ENCODE results near the gene MYO1B.

MYO1B gene

DNA sequence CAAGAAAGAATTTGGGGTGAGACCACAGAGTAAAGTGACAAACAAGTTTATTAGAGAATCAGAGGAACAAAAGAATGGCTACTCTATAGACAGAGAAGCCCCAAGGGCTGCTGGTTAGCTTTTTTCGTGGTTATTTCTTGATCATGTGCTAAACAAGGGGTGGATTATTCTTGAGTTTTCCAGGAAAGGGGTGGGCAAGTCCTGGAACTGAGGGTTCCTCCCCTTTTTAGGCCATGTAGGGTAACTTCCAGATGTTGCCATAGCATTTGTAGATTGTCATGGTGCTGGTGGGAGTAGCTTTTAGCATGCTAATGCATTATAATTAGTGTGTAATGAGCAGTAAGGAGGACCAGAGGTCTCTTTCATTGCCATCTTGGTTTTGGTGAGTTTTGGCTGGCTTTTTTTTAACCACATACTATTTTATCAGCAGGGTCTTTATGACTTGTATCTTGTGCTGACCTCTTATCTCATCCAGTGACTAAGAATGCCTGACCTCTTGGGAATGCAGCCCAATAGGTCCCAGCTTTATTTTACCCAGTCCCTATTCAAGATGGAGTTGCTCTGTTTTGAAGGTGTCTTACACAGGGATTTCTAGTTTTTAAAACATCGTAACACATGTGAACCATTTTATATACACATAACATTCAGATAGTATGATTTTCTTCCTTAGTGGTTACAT, 77.8 kb downstream of the MYO1B start:
- DNase-seq (ENCODE audit: low read depth in 2 of 2): no peak

DNA sequence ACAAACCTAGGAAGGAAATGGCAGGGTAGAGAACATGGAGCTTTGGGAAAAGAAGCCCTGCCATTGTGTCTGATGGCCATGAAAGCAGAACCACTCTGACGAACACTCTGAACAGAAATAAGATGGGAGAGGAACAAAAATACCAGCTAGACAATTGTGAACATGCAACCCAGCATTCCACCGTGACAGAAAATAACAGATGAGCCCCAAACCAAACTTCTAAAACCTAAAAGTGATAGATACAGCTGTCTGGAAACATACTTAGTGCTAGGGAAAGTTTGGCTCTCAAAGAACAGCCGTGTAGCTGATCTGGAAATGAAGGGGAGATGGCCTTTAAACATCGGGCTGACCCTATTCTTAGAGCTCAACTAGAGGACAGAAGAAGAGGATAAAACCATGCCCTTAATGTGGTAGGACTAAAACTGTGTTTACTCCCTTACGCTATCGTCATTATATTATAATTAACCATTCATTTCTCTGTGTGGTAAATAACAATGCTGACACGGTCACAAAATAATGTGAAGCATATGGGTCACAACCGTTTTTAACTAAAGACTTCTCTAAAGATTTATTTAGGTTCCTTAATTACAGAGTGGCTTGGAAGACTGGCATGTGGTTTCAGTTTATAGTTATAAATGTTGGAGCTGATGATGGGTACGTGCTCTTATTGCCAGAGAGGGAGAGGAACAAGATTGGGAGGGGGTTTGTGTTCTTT, 80.6 kb downstream of the MYO1B start:
- no peak for DNase-seq (ENCODE audit: low read depth in 2 of 2)

DNA sequence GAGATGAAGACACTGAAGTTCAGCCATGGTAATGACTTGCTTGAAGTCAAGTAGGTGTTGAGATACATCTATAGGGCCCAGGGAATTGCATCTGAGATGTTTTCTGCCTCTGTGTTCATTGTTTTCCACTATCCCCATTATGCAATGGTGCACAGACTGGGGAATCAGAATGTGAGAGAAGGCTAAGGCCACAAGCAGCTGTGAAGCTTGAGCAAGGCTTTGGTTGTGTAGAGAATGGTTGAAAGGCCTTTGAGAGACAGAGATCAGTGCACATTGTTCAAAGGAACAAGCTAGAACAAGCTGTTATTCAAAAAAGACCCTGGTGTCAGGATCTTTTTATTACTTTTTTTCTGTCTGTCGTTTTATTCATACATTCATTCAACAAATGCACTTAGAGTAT, 82.3 kb downstream of the MYO1B start:
- DNase-seq (ENCODE audit: low read depth in 2 of 2): no peak

DNA sequence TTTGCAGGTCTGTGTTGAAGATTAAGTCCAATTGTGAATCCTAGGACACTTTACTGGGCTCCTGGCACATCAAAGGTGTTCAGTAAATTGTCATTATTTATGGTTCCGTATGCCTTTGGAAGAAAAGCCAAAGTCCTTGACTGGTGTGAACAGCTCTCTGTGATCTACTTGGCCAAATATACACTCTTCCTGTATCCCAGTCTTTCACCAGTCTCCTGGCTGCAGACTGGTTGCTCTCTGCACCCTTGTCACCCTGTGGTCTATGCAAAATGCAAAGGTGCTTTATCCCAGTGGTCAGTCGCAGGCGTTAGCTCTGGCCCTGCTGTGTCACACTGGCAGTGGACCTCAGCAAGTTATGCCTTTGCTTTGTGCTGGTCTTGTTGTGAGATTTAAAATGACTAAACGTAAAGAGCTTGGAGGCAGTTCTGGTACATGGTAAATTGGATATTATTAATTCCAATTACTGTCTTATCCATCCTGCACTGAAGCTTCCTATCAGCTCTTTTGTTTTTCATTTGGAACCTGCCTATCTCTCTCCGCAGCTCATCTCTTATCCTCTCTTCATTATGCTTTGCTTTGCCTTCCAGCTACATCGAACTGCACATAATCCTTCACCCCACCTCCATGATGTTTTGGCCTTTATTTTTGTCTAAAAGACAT, 83.1 kb downstream of the MYO1B start:
- DNase-seq (ENCODE audit: low read depth in 2 of 2): no peak

DNA sequence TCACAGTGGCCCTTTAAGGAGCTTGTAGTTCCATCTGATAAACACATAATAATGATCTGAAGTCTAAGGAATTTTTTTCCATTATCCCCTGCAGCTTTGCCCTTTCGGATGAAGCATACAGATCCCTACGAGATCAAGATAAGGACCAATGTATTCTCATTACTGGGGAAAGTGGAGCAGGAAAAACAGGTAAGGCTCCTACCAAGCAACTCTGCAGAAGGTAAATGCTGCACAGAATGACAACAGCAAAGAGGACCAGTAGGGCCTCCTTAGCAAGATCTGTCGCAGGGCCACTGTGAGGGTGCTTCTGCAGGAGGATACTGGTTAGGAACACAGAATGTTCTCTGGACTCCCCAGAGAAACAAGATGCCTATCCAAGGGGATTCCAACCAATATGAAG, 84.6 kb downstream of the MYO1B start:
- no peak for DNase-seq (ENCODE audit: low read depth in 2 of 2)

DNA sequence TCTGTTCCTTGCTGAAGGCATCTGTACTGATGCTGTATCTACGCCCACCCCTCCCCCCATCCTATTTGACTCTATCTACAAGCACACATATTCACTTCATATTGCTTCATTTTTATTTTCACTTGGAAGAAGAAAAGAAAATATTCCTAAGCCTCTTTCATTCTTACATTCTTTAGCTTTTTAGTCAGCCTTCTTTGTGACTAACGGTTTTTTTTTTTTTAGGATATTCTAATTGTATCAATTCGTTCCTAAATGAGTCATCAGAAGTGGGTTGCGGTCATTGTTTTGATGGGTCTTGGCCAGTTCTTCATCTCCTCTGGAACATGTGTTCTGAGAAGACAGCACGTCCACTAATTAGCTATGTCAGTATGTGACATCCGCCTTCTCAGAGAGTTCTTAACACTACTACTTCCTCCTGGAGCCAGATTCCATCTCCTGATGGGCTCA, 88.7 kb downstream of the MYO1B start:
- no peak for DNase-seq (ENCODE audit: low read depth in 2 of 2)

DNA sequence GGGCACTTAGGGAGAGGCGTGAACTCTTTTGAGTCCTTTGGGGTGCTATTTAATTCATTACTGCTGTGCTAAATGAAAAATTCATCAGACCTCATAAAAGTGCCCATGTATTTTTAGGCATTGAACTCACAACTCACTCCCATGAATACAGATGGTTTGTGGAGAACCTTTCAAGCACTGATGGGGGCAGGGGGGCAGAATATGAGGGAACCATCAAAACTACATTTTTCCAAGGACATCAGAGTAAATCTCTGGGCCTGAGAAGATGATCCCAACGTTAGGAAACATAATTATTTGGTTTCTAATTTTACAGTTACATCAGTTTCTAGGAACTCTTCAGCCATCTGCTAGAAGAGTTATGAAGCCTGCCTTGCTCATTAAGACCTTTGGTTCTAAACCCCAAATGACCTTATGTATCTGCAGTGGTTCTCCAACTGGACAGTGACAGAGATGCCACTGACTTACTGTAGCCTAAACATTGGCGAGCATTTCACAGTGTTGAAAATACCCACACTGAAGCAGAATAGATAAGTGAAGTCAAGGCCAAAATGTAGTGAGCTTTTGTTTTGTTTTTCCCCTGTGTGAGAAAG, 90.8 kb downstream of the MYO1B start:
- DNase-seq (ENCODE audit: low read depth in 2 of 2): no peak

DNA sequence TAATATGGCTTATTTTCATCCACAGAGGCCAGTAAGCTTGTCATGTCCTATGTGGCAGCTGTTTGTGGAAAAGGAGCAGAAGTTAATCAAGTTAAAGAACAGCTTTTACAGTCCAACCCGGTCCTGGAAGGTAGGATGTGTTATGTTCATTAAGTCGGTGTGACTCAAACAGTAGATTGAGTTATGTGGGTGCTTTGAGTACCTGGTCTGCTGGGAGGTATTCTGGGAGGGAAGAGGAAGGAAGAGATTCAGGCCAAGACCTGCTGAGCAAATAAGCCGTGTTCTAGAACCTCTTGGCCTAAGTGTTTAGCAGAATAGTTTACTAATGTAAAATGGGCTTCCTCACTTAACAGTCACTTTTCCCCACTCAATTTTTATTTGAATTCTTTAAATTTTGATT, 96.2 kb downstream of the MYO1B start:
- DNase-seq (ENCODE audit: low read depth in 2 of 2): no peak

DNA sequence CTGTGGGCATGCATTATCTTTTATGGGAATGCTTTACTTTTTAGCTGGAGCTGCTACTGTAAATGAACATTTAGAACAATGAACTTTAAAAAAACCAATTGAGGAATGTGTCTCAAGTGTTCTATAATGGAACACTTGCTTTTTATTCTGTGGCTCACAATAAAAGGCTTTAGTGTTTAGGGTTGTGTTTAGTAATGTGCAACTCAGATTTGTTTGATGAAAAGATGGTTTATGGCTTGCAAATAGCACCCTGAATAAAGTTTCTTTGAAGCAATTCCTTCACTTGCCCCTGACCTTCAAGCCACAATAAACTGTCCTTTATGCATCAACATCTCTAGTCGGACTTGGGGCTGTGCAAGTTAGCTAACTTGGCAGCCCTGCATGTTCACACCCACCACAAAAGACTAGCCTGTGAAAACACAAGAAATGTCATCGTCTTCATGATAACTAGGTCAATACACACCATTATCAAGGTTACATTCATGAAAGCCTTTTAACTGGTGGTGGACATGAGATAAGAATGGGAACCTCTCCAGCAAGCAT, 98.7 kb downstream of the MYO1B start:
- no peak for DNase-seq (ENCODE audit: low read depth in 2 of 2)

DNA sequence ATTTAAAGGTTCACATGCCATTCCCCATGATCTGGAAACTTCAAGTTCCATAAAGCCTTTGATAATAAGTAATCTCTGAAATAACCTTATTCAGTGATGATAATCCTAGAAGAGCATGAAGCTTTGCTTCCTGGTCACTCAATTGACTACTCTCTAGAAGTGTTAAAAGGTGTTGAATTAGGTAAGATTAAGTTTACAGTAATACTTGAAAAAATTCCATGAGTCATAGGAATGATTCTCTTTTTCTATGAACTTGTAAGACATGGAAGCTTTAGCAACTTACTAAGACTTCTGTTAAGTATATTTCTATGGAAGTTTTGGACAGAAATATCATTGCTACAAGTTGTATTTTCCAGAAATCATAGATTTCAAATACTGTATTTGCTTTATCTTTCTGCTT, 100.6 kb downstream of the MYO1B start:
- no peak for DNase-seq (ENCODE audit: low read depth in 2 of 2)

DNA sequence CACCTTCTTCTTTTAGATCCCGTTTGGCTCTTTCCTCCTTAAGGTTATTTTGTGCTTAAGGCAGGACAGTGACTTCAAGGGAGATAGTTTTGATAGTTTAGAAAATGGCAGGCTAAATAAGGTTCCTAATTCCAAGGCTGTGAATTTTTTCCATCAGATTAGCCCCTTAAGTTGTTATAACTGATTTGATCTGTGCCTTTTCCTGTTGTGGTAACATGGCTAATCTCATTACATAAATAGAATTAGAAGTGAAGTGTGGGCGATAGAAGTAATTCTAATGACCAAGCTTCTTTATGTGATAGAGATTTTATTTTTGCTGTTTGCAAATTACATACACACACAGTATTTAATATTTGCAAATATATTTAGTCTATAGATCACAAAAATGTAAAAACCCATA, 102.0 kb downstream of the MYO1B start:
- no peak for DNase-seq (ENCODE audit: low read depth in 2 of 2)

DNA sequence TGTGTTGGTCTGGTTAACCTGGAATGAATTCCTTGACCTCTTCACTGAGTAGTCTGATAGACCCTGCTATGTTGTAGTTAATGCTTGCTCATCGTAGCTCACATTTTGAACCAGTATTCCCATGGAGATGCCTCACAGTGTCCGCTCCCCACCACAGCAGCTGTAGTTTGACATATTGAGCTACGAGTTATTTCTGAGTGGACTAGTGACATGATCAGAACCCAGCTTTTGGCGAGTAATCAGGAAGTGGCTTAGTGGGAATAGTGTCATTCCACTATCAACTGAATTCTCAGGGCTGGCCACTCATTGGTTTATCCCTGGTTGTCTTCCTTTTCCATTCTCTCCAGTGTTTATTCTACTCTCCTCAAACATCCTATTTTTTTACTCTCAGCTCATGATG, 102.7 kb downstream of the MYO1B start:
- no peak for DNase-seq (ENCODE audit: low read depth in 2 of 2)

DNA sequence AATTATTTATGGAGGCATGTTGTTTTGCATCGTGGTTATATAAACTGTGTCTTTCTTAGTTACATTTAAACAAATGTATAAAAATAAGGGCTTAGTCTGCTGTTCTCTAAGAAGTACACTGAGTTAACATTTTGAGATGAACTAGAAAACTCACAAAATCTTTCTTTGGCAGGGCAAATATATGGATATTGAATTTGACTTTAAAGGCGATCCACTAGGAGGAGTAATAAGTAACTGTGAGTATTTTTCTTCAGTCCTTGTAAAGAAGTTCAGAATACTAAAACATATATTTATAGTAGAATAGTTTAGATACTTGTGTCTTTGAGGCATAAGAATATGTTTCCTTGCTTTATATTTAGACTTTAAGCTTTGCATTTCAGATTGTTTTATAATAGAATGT, 104.8 kb downstream of the MYO1B start:
- no peak for DNase-seq (ENCODE audit: low read depth in 2 of 2)

DNA sequence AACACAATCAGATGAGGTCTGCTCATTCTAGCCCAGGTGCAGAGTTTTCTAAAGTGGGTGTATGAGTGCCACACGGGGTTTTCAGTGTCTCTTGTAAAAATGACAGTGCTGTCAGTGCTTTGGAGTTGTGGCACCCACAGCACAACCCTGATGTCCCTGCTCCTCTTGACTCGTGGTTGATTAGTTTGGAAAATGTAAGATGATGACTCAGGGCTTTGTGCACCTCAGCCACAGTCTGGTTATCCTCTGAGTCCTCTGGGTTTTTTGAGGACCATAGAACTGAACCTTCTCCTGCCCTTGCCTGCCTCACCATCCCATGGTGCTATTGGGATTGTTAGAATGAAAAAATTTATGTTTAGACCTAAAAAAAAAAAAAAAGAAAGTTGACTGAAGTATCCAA, 105.6 kb downstream of the MYO1B start:
- no peak for DNase-seq (ENCODE audit: low read depth in 2 of 2)

DNA sequence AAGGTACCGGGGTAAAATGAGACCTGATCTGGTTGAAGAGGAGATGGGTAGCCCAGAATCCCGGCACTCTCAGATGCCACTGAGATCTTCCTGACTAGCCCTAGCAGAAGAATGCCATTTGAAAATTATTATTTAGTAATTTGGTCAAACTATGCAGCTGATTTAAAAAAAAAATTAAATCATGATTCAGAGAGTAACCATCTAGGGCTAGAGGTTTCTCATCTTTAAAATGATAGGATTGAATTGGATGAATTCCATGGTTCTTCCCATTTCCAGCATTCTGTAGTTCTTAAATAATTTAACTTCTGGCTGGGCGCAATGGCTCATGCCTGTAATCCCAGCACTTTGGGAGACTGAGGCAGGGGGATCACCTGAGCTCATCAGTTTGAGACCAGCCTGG, 106.1 kb downstream of the MYO1B start:
- DNase-seq (ENCODE audit: low read depth in 2 of 2): no peak

DNA sequence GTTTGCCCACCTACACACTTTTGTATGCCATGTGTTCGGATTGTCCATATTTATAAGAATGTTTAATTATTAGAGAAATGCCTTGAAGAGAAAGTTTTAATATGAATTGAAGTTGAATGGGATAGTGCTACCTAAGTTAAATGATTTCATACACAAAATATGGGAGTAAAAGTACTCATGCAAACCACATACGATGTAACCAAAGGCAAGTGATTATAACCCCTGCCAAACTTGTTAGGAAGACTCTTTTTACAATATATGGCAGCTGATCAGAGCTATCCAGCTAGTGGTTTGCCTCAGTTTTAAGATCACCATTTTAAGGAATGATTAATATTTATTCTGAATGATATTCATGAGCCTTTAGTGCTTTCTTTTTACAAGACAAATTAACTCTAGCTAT, 106.7 kb downstream of the MYO1B start:
- no peak for DNase-seq (ENCODE audit: low read depth in 2 of 2)

DNA sequence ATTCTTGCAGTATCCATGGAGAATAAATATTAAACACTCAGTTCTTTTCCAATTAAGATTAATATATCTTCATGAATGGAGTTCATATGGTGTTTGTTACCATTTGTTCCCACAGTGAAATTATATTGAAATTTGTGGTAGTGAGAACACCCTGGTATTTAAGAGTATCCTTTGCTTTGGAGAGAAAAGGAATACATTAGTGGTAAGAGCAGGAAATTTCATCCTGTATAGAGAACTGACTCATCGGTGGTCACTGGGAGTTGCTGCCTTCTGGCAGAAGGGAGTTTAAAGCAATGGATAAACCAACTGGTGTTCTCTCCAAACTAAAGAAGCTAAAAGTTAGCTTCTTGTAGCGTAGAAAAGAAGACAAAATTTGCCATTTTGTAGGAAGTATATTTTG, 107.3 kb downstream of the MYO1B start:
- no peak for DNase-seq (ENCODE audit: low read depth in 2 of 2)

DNA sequence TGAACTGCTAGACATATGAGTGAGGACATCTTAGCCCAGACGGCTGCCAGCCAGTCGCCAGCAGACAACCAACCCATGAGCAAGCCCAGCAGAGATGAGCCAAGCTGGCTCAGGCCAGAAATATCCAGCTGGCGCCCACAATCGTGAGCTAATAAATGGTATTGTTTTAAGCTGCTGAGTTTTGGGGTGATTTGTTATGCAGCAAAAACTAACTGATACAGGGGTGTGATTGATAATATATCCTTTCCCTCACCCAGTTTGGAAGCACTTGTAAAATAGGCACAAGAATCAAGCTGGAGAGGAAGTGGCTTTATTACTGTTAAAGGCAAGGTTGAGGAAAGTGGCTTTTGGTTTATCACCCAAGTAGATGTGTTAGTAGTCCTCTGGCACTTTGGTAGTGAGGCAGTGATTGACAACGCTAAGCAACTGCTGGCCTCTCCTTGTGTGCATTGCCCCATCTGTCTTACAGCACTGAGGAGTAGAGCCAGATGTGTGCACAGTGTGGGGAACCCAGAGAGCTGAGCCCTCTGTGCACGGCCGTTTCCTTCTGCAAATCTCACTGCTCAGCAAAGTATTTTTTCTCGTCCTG, 110.1 kb downstream of the MYO1B start:
- DNase-seq (ENCODE audit: low read depth in 2 of 2): no peak

DNA sequence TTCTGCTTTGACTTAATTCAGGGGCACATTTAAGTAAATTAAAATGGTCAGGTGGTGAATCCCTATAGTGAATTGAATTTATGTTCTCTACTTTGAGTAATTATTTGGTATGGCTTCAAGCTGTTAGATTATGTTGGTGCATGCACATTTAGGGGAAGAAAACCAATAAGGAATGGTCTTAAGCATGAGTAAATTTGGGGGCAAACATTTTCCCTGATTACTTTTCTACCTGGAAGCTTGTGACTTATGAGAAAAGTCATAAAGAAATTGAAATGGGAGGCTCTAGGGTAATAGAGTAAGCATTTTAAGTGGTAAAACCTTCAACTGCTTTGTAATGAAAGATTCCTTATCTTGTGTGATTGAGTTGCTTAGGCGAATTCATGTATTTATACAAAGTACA, 112.5 kb downstream of the MYO1B start:
- DNase-seq (ENCODE audit: low read depth in 2 of 2): no peak

DNA sequence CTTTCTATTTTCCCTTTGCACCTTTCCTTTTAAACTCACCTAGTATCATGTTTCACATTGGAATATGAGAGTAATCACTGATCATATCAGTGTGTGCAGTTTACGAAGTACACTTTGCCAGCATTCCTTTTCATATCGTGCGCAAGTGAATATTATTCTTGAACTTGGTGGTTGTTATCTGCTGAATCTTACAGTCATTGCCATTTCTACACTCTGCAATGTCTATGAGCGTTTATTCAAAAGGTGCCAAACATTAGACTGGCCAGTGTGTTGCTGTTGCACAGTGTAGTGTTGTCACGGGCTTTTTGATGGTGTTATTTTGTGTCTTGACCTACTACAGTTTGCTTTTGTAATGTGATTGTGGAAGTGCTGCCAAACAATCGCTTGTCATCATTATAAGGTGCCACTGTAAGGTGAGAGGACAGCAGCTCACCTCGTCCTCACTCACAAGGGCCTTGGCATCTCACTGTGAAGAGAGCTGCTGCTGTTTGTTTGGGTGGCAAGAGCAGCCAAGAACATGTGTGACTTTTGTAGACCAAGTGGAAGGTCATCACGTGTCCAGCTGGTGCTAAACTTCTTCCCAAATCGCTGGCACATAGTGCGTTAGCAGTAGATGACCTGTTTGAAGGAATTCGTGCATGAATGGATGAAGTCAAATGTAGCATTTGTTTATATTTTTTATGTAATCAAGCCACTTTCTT, 113.3 kb downstream of the MYO1B start:
- DNase-seq (ENCODE audit: low read depth in 2 of 2): no peak

DNA sequence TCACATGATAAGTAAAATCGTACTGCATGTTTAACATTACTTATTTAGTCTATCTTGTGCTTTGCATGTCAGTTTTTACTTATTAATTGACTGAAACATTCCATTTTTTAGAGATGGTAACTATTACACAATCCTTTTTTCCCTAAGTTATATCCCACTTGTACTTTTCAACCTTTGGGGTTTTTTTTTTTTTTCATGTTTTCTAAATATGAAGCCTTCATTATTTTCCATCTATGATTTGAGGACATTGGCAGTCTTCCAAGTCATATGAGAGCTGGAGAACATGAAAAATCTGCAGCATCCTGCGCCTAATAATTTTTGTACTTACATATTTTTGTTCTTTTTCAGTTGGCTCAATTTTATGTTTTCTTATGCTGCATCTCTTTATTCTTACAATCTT, 113.9 kb downstream of the MYO1B start:
- DNase-seq (ENCODE audit: low read depth in 2 of 2): no peak

DNA sequence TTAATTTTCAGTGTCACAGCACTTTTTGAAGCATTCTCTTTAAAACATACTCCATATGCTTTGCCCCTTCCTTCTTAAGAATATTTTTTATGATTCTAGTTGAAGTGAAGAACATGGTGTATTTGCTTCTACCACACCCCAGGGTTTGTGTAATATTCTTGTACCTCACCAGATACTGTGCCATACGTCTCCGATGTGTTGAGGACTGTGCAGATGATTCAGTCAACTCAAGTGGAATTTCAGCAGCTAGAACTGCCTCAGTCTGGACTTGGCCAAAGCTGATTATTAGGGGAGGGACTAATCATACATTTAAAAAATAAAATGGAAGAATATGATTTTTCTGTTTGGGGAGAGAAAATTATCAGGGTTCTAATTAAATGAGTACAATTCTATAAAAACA, 115.7 kb downstream of the MYO1B start:
- no peak for DNase-seq (ENCODE audit: low read depth in 2 of 2)
